Measurements from ENCODE around the gene FAM9A.
A peak's percentile ranks its signal among the peaks of the same experiment; 100 is the strongest.
"Not testable (repeated sequence)": the region's sequence is repeated elsewhere in the genome, so short reads cannot be mapped to it uniquely, and the experiment has no call there.

Gene FAM9A

DNA sequence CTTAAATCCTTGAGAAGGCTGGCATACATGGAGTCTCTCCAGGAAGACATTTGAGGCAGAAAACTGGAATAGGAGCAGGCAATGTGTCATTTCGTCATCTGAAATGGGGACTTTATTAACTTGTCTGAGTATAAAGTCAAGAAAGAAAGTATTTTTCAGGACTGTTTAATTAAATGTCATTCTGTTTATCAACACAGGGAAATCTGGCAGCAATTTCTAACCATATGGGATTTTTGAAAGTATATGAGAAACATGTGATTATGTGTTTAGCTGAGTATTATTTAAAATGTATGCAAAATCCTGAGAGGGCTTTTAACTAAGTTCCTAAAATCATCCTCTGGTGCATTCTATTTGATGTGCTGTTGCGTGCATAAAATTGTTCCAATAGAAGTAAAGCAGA is 3.9 kb upstream of the FAM9A start:
- DNase-seq (ENCODE audit: low read depth in 2 of 3, low spot score in 2 of 3): no peak

DNA sequence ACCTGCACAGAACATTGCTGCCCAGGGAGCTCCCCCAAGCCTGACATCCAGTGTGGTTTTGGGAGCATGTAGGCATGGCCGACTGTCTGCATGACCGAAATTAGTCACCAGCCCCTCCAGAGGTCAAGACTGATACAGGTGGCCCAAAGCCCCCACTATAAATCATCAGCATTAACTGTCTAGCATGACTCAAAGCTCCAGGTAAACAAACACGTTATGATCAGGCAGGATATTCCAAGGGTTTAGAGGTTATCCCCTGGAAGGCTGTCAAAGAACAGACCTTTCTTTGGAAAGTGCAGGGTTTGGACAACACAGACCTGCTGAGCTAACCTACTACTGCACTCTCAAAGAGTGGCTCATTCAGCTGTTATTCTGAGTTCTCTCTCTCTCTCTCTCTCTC is 2.1 kb upstream of the FAM9A start:
- no peak for DNase-seq (ENCODE audit: low read depth in 2 of 3, low spot score in 2 of 3)

DNA sequence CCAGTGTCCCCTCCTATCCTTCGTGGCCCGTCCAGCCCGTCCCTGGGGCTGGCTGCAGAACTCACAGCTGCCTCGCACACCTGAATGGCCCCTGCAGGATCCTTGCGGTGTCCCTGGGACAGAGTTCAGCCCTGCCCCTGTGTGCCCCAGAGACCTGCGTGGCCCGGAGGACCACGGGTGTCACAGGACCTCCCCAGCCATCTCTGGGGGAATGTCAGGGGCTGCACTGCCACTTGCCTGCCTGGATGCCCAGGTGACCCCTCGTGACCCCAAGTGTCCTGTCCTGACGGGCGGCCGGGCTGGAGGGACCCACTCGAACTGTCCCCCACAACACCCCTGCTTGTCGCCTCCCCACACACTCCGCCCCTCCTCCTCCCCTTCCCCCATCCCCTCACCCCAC is 832 bp downstream of the FAM9A start:
- DNase-seq (ENCODE audit: low read depth in 2 of 3, low spot score in 2 of 3): not testable (repeated sequence)

DNA sequence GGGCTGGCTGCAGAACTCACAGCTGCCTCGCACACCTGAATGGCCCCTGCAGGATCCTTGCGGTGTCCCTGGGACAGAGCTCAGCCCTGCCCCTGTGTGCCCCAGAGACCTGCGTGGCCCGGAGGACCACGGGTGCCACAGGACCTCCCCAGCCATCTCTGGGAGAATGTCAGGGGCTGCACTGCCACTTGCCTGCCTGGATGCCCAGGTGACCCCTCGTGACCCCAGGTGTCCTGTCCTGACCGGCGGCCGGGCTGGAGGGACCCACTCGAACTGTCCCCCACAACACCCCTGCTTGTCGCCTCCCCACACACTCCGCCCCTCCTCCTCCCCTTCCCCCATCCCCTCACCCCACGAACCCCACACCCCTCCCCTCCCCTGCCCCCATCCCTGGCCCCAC is 1.9 kb downstream of the FAM9A start:
- DNase-seq (ENCODE audit: low read depth in 2 of 3, low spot score in 2 of 3): not testable (repeated sequence)

DNA sequence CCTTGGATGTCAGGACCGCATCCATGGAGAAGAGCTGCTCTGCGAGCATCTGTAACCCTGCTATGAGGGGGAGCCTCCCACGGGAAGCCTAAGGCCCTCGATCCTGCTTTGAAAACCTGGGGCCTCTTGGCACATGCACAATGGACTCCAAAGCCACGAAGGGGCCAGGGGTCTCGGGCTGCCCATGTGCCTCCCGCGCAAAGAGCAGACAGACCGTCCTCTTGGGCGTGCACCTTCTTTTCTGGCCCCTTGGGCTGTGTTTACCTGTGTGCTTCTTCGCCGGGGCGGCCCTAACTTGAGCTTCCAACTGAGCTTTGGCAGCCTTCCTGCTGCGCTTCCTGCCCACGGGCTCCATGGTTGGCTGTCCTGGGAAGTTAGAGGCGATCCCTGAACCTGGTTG is 2.5 kb downstream of the FAM9A start:
- DNase-seq (ENCODE audit: low read depth in 2 of 3, low spot score in 2 of 3): not testable (repeated sequence)

DNA sequence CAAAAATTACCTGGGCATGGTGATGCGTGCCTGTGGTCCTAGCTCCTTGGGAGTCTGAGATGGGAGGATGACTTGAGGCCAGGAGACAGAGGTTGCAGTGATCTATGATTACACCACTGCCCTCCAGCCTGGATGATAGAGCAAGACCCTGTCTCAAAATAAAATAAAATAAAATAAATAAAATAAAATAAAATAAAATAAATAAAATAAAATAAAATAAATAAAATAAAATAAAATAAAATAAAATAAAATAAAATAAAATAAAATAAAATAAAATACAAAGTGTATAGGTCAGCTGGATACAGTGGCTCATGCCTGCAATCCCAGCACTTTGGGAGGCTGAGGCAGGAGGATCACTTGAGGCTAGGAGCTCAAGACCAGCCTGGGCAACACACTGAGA is 14.1 kb downstream of the FAM9A start:
- DNase-seq (ENCODE audit: low read depth in 2 of 3, low spot score in 2 of 3): not testable (repeated sequence)

DNA sequence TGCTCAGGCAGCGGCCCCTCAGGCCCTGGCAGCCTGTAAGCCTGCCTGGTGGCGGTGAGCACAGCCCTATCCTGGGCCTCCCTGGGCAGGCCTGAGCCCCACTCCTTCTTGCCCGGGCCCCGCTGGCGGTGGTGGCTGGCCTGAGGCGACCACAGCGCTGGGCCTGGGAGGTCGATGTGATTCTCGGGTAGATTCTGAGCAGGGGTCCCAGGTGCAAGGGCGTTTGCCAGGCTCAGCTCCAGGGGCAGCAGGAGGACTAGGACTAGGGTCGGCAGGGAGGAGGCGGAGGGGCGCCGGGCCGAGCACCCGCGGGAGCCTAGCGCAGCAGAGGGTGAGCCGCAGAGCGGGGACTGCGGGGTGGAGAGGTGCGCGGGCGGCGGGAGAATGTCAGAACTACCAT is 17.0 kb downstream of the FAM9A start:
- DNase-seq (ENCODE audit: low read depth in 2 of 3, low spot score in 2 of 3): no peak

DNA sequence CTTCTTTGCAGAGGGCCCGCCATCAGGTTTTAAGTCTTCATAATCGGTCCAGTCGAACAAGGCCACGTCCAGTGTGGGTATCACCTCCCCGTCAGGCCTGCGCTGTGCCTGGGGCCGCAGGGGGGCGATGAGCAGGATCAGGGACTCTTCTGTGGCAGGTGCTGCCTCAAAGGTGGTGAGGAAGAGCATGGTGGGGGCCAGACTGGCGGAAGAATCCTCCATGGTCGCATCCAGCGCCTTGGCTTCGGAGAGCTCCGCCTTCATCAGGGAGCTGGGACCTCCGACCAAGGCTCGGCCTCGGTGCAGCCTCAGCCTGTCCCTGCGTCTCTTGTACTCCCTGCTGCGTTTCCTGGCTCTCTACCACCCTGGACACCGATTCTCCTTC is 17.5 kb downstream of the FAM9A start:
- DNase-seq (ENCODE audit: low read depth in 2 of 3, low spot score in 2 of 3): no peak

DNA sequence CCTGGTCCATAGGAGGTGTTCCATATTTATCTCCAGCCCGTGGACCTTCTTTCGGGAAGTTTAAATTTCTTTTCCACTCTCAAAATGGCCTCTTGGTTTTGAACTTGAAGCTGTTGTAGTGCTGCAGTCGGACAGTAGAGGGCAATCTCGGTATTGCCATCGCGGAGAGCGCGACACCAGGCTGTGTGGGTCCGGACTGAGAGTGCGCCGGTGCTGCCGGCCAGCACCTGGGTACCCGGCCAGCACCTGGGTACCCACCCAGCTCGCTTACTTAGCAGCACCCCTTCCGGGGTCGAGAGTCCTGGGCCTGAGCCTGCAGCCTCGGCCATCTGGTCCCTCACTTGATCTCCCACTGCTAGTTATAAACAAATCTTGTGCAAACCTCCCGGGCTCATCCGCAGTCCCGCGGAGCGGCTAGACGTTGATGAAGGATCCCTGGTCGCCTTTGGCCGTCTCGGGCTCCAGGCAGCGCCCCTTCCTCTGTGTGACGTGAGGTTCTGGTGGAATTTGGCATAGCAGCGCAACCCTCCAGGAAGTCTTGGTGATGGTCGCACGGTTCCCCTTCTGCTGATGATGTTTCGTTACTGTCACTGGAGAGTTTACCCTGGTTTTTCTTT is 18.0 kb downstream of the FAM9A start:
- peak in 1 of 3 experiments; percentile 4 for DNase-seq (ENCODE audit: low read depth in 2 of 3, low spot score in 2 of 3)

DNA sequence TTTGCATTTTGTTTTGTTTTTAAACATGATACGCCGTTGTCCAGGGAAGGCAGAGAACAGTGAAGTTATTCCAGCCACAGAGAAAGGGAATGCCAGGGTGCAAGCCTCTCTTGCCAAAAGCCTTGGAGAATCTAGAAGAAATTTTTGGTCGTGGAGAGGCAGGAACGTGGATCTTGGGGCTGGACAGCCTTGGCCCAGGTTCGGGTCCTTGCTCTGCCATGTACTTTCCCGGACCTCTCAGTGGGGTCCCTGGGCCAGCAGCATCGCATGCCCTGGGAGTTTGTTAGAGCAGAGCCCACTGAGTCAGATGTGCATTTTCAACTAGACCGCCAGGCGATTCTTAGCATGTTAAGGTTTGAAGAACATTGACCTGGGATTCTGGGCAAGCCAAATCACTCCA is 18.6 kb downstream of the FAM9A start:
- no peak for DNase-seq (ENCODE audit: low read depth in 2 of 3, low spot score in 2 of 3)

DNA sequence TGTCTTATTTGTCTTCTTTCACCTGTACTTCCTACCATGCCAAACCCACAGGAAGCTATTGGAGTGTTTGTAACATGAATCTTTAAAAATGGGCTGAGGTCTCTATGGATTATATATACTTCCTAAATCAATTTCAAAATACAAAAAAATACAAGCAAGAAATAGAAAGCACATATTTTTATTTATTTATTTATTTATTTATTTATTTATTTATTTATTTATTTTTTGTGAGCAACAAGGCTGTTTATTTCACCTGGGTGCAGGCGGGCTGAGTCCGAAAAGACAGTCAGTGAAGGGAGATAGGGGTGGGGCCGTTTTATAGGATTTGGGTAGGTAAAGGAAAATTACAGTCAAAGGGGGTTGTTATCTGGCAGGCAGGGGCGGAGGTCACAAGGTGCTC is 19.3 kb downstream of the FAM9A start:
- DNase-seq (ENCODE audit: low read depth in 2 of 3, low spot score in 2 of 3): not testable (repeated sequence)

DNA sequence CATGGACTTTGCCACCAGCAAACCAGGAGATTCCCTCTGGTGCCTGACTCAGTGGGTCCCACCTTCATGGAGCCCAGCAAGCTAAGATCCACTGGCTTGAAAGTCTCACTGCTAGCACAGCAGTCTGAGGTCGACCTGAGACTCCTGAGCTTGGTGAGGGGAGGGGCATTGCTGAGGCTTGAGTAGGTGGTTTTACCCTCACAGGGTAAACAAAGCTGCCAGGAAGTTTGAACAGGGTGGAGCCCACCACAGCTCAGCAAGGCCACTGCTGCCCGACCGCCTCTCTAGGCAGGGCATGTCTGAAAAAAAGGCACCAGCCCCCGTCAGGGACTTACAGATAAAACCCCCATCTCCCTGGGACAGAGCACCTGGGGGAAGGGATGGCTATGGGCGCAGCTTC is 28.1 kb downstream of the FAM9A start:
- no peak for DNase-seq (ENCODE audit: low read depth in 2 of 3, low spot score in 2 of 3)

DNA sequence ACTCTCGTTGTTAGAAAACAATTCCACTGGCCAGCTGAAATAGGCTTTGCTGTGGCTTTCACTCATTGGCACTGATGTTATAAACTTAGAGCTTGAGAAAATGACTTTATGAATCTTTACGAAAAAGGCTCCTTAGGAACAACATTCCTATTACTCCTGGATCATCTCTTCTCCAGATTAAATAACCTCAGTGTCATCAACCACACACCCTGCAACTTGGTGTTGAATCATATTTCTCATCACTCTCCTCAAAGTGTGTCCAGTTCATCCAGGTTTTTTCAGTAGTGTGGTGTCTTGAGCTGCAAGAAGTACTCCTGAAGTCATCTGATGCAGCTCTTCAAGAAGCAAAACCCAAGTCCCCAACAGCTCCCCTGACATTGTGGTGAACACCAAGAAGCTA is 41.2 kb downstream of the FAM9A start:
- no peak for DNase-seq (ENCODE audit: low read depth in 2 of 3, low spot score in 2 of 3)

DNA sequence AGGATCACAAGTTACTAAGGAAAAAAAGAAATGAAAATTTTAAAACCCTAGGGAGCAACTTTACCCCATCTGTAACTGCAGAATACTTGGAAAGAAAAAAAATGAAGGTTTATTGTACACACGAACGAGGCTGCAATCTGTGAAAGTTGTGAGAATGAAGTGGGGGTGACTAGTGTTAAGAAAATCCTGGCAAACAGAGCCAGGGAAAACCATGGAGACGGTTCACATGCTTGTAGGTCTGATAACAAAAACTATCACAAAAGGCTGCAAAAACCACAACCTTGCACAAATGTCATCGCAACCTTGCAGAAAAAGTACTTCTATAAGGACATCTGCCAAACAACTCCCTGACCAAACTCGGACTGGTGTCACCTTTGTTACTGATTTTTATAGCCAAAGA is 42.5 kb downstream of the FAM9A start:
- DNase-seq (ENCODE audit: low read depth in 2 of 3, low spot score in 2 of 3): not testable (repeated sequence)

DNA sequence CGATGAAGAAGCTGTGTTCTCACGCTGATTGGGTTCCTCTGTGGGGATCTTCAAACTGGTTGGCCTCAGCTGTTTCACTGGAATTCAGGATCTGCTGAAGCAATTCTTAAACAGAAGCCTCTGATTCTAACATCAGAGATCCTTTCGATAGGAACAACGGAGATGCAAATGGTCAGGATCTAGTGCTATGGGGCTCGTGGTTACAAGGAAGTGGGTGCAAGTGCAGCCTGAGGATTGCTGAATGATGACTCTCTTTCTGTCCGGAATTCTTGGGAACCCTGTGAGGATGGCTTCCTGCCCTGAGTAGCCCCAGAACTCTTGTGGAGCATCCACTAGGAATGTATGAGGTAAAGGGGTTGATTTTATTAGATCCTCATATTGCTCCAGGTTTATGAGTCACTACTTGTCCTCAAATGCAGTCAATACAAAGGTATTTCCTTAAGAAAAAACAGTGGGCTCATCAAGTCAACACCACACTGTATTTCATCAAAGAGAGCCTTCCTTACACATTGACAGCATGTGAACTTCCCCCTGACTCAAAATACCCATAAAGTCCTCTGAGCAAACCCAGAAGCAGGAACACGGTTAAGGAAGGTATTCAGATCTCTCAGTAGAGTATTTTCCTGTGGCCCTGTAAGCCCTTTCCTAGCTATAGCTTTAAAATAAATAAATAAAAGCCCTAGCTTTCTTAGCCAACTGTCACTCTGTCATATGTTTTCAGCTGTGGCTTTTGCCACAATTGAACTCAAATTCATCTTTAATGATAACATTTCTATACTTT is 43.4 kb downstream of the FAM9A start:
- DNase-seq (ENCODE audit: low read depth in 2 of 3, low spot score in 2 of 3): not testable (repeated sequence)

DNA sequence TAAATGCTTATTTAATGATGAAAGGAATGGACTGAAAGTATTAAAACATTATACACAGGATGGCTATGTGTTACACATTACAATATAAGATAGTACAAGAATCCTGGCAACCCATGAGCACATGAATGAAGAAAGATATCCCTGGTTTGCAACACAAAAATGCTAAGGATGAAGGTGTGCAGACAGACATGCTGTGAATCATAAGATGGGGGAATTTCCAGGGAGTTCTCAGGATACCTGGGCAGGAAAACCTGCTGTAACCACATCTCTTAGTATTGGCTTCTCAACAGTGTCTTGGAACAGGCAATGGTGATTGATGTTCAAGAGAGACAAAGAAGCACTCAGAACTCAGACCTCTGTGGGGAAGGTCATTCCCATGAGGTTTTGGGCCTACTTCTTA is 45.4 kb downstream of the FAM9A start:
- no peak for DNase-seq (ENCODE audit: low read depth in 2 of 3, low spot score in 2 of 3)

DNA sequence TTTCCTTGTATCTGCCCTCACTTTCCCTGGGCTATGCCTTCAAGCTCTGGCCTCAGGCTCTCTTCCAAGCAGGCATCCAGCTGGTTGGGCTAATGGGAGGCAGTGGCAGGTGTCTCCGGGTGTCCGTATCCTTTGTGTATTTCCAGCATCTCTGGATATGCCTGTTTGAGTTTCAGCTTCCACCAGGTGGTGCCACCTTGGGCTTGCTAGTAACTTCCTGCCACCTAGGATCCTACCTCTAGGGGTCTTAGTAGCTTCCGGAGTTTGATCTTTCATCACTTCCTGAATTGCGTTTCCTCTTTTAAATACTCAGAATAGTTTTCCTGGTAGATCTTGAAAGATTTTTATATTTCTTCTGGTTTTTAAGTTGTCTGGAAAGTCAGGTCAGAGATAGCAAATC is 46.1 kb downstream of the FAM9A start:
- no peak for DNase-seq (ENCODE audit: low read depth in 2 of 3, low spot score in 2 of 3)

DNA sequence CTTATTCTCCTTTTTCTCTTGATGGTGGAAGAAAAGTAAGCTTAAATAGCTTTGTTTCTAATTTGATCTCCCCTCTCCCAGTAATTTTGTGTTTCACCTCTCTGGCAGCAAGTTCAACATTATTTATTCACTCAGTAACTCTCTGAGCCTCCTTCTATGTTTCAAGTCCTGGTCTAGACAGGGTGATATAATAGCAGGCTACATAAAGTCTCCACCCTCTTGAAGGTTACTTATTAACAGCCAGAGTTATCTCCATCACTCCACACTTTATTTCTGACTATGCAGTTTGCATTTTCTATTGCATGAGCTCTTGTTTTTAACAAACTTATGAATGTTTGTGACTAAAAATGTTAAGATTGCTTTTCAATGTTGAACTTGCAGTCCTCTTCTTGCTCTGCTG is 51.5 kb downstream of the FAM9A start:
- no peak for DNase-seq (ENCODE audit: low read depth in 2 of 3, low spot score in 2 of 3)

DNA sequence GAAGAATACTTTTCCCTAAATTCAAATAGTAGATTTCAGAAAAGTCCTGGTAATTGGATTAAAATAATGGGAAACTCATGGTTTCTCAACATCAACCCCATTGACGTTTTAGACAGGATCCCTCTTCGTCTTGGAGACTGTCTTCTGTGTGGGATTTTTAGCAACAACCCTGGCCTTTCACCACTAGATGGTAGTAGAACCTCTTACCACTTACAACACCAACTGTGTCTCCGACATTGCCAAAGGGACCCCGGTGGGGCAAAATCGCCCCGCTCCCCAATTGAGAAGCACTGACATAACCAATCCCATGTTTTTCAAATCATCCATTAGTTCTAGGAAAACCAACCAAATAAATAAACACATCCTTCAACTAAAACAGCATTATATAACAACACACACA is 52.3 kb downstream of the FAM9A start:
- DNase-seq (ENCODE audit: low read depth in 2 of 3, low spot score in 2 of 3): no peak

DNA sequence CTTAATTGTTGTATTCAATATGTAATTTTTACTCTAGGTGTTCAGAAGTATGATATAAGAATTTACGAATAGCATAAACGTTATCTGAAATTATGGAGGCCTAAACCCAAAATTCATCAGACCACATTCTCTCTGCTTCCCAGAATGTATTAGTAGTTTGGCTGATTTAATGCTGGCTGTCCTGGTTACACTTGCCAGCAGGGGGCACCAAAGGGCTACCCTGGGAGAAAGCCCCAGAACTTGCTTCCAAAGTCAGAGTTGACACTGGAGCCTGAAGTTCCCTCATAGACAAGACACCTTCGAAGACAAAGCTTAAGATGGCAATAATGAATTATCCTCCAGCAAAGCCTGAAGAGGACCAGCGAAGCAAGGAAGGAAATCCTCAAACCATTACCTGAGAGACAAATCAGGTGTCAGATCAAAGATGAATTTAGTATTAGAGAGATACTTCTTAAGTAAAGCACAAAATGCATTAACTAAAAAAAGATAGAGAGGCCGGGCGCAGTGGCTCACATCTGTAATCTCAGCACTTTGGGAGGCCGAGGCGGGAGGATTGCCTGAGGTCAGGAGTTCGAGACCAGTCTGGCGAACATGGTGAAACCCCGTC is 58.0 kb downstream of the FAM9A start:
- peak in 2 of 3 experiments; percentile 15 to 27 for DNase-seq (ENCODE audit: low read depth in 2 of 3, low spot score in 2 of 3)

DNA sequence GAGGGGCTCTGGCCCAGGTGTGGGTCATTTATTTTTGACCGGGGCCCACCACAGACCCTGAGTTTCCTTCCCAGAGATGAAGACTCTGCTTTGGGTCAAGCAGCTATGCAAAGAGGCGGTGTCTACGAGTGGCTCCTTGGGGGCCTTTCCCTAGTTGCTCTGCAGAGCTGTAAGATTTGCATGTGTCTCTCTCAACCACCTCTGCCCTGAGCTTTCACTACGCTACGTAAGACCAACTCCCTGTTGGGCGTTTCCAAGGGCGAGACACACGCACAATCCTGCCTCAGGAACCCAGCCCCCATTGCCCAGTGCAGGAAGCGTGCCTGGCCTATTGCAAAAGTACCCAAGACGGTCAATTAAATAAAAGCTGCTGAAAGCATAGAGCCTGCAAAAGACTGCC is 59.2 kb downstream of the FAM9A start:
- DNase-seq (ENCODE audit: low read depth in 2 of 3, low spot score in 2 of 3): no peak
